HEK293T (cell line): Measurements from ENCODE around the gene SRPK3.

ENCODE experiments used
- ARNT ChIP-seq: fragments of 450-650 bp; IDR thresholded peaks from 2 replicates; pipeline ENCODE4 v1.6.1; 2017; ENCODE audit warnings: mild to moderate bottlenecking
- CTBP1 ChIP-seq: fragments of 450-650 bp; IDR thresholded peaks from 2 replicates; pipeline ENCODE4 v1.6.1; 2016; ENCODE audit warnings: borderline replicate concordance
- ELF4 ChIP-seq: fragments of 450-650 bp; IDR thresholded peaks from 2 replicates; pipeline ENCODE4 v1.6.1; 2017; ENCODE audit warnings: antibody characterized with exemption
- FOXA1 ChIP-seq: fragments of 450-650 bp; IDR thresholded peaks from 2 replicates; pipeline ENCODE4 v1.6.1; 2016; ENCODE audit warnings: mild to moderate bottlenecking
- FOXK2 ChIP-seq: fragments of 450-650 bp; IDR thresholded peaks from 2 replicates; pipeline ENCODE4 v1.6.1; 2016; ENCODE audit warnings: mild to moderate bottlenecking
- FOXM1 ChIP-seq: fragments of 450-650 bp; IDR thresholded peaks from 2 replicates; pipeline ENCODE4 v1.6.1; 2017; ENCODE audit warnings: mild to moderate bottlenecking, borderline replicate concordance
- HDGF ChIP-seq: fragments of 450-650 bp; IDR thresholded peaks from 2 replicates; pipeline ENCODE4 v1.6.1; 2017; ENCODE audit warnings: antibody characterized with exemption, borderline replicate concordance
- L3MBTL2 ChIP-seq: fragments of 450-650 bp; conservative IDR thresholded peaks from 2 replicates; pipeline ENCODE4 v1.6.1; 2016; ENCODE audit warnings: mild to moderate bottlenecking
- LEF1 ChIP-seq: fragments of 450-650 bp; IDR thresholded peaks from 2 replicates; pipeline ENCODE4 v1.6.1; 2017; ENCODE audit warnings: mild to moderate bottlenecking, borderline replicate concordance
- PKNOX1 ChIP-seq: fragments of 450-650 bp; IDR thresholded peaks from 2 replicates; pipeline ENCODE4 v1.6.1; 2016
- SP1 ChIP-seq: fragments of 450-650 bp; IDR thresholded peaks from 2 replicates; pipeline ENCODE4 v1.6.1; 2017
- SUZ12 ChIP-seq: fragments of 450-650 bp; IDR thresholded peaks from 2 replicates; pipeline ENCODE4 v1.6.1; 2016; ENCODE audit warnings: mild to moderate bottlenecking
- TARDBP ChIP-seq: fragments of 450-650 bp; IDR thresholded peaks from 2 replicates; pipeline ENCODE4 v1.6.1; 2016

- TF ChIP-seq HDGF (no peak), ELF4 (no peak), TARDBP (no peak), FOXK2 (no peak), ARNT (no peak), FOXM1 (no peak), FOXA1 (no peak), PKNOX1 (no peak; the same call in 1 of the 2 replicates), SUZ12 (no peak), L3MBTL2 (no peak), SP1 (no peak), LEF1 (no peak), CTBP1 (no peak)
Observed at GRCh38 chrX:153746359-153746758, 34.5 kb upstream of the SRPK3 start.
